COLO668 (cell line): ENCODE measurements around the gene NBEAL2.
A peak's percentile ranks its signal among the peaks of the same experiment; 100 is the strongest.

Source experiments
- DNase-seq: peaks from one replicate; lab custom pipeline; 2025; ENCODE audit not compliant: unreplicated experiment; lab: John Stamatoyannopoulos, UW

NBEAL2 gene

DNA sequence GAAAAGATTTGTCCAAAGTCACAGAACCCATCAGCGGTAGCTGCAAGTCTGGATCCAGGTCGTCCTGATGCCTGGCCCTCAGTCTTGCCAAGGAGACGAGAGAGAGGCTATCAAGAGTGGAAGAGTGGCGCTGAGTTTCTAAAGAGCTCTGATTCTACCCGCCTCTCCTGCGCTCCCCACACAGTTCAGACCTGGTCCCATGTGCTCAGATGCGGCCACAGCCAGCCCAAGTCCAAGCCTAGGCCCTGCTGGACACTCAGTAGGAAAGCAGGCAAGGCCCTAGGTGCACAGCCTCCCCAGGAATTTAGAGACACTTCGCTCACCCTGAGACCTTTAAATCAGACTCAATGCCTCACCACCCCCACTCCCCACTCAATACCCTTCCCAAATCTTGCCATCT lies 35.3 kb upstream of the NBEAL2 start:
- peak; percentile 18 for DNase-seq

DNA sequence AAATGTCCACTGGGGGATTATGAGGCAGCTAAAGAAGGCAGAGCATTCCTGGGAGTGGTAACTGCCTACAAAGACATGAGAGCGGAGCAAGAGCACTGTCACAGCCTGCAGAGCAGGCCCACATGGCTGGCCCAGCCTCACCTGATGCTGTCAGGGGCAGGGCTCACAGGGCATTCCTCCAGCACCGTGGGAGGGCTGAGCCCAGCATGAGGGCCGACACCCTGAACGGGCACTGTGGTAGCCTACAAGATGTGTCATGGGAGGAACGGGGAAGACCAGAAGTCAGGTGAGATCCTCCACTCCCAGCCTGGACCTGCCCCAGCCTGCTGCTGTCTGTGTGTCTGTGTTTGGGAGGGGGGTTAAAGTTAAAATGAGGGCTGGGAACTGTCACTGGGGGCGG lies 33.0 kb upstream of the NBEAL2 start:
- DNase-seq = no peak

DNA sequence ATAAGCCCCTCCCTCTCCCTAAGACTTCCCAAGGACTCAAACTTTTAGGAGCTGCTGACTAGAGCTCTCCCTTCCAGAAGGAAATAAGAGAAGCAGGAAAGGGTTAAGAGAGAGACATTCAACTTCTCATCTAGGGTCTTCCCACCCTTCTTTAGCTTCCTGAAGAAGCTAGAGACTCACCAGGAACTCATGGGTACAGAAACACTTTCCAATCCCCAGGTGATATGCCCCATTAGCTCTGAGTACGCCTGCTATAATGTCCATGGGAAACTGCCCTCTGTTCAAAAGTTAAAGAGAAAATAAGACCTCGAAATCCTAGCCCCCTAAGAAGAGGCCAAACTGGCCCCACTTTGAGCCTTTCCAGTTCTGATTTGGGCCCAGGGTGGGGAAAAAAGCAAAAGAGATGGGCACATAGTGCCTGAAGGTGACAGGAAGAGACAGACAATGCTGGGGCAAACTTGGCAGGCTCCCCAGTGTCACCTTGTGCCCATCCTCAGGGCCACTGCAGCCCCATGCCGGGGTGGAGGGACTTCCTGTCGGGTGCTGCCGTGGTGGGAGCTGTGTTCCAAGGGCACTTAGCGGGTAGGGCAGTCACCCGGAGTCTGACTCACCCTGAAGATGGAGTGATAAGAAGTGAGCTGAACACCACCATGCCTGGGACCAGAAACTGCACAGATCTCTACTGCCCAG lies 32.5 kb upstream of the NBEAL2 start:
- DNase-seq = peak; percentile 21

DNA sequence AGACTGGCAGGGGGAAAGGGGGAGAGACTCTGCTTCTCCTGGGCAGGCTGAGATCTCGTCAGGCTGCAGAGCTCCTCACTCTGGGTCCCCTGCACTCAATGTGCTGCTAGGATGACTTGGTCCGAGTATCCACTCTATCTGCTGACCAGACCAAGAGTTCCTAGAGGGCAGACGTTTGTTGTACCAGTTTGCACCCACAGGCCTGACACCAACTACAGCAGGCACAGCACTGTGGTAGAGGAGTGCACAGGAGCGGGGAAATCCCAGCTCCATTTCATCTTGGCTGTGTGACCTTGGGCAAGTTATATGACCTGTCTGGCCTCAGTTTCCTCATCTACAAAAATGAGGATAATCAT lies 31.9 kb upstream of the NBEAL2 start:
- DNase-seq = no peak

DNA sequence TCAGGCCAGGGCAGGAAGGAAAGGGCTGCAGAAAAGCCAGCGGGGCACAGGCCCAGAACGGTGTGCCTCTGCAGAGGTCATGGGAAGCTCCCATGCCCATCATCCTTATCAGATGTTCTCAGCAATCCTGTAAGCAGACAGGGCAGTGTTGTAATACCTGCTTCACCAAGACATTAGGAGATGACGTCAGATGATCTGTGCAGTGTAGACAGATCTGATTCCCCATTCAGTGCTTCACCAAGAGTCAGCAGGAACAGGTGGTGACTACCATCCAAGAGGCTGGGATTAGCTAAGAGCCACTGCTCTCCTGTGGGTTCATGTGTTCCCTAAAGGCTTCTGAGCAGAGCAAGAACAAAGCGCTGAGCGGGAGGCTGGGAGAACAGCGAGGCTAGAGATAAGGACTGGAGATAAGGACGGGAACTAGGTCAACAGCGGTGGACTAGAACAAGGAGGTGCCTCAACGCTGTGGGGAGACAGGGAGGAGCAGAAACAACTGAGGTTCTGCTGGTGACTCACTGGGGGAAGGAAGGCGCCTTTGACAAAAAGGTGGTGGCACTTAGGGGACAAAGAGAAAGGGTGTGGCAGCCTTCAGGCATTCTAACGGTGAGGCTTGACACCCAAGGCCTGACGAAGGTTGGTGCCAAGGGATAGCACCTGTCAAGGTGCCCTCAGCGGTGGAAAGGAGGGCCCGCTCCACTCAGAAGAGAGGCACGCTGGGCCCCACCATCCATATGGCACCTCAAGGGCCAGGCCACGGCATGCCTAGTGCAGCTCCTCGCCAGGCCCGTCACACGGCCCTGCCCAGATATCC lies 31.3 kb upstream of the NBEAL2 start:
- DNase-seq = no peak

- DNase-seq = peak; percentile 3
These were observed 30.4 kb upstream of the NBEAL2 start for GRCh38 chr3:46948830-46949671.

GRCh38 chr3:46950177-46950576 lies 29.3 kb upstream of the NBEAL2 start:
- no peak for DNase-seq

- DNase-seq = no peak
These were observed 28.7 kb upstream of the NBEAL2 start for GRCh38 chr3:46950650-46951241.

DNA sequence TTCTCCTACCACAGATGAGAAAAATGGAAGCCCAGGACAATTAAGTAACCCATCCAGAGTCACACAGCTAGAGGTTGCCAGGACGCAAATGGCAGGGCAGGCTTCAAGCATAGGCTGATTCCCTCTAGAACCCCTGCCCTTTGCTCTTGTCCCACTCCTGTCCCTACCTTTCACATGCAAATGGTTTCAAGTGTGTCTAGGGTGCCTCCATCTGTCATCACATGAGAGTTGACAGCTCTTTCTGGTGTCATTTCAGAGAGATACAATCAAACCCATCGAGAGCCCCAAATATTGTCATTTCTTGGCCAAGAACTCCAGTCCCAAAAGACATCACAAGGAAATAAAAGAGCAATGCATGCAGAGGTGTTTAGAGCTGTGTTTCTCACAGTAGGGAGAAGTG lies 26.7 kb upstream of the NBEAL2 start:
- no peak for DNase-seq

- DNase-seq = no peak
These were observed 26.0 kb upstream of the NBEAL2 start for GRCh38 chr3:46953234-46954010.

GRCh38 chr3:46954178-46954577 lies 25.3 kb upstream of the NBEAL2 start:
- no peak for DNase-seq

DNA sequence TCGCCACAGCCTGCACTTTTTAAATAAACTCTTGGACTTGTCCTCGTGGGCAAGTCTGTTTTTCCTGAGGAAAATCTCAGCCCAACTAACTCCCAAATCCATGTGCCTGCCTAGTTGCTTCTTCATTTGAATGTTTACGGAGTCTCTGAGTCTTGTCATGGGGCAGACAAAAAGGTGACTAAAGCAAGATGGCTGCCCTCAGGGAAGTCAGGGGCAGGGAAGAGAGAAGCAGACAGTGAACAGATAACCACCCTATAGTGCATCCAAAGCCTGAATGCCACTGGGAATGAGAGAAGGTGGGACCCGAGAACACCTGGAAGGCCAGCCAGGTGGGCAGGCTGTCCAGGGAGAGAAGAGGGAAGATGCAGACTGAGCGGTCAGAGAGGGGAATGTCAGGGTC lies 24.3 kb upstream of the NBEAL2 start:
- no peak for DNase-seq

DNA sequence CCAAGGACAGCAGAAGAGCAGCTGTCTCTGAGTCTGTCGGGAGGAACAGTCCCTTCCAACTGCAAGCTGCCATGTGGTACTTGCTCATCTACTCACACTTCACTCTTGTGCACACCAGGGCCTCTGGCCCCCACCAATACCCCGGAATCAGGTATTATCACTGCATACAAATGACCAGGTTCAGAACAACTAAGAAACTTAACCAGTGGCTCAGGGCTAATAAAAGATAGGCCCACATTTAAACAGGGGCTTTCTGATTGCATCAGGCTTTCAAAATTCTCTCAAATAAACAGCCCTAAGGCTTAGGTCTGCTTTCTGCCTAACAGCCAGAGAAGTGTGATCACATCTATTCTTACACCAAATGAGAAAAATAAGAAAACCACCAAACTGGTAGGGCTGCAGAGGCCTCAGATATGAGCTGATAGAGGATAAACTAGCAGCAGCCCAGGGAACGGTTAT lies 23.6 kb upstream of the NBEAL2 start:
- DNase-seq = no peak

- no peak for DNase-seq
These were observed 22.2 kb upstream of the NBEAL2 start for GRCh38 chr3:46957092-46957820.

DNA sequence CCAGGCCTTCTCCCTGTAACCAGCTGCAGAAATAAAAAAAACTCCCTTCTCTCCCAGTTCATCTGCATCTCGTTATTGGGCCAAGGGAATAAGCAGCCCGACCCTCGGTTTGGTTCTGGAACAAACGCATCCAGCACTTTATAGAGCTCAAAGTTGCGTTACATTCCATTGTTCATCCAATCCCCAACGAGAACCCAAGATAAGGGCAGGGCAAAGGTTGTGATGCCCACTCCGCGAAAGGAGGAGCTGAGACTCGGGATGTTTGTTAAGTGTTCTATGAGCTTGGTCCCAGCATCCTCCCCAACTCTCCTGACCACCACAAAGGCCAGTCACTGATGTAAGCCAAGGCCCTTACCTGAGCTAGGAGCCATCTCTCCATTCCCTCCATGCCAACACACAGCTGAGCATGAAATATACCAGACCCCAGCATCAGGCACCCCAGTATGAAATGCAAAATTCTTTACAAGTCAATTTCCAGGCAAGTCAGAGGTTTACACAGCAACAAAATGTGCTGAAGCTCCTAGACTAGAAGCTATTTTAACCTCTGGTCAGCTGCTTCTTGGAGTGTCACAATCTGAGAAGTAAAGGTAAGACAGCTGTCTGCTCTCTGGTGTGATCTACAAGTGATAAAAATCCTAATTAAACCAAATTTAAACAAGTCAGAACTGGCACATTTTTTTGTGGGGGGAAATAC lies 20.9 kb upstream of the NBEAL2 start:
- DNase-seq = no peak

DNA sequence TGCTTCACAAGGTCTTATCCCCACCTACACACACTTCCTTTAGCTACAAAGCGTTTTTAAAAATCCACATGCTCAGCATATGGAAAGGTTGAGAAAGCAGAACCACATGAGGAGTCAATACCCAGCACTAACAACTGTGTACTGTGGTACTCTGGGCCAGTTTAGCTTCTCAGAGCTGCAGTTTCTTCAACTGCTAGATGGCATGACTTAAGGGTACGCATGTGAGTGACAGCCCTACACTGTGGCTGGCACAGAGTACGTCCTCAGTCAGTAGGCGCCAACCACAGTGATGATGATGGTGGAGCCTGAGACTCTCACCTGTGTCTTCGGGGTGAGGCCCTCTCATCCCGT lies 20.3 kb upstream of the NBEAL2 start:
- no peak for DNase-seq

- no peak for DNase-seq
These were observed 19.3 kb upstream of the NBEAL2 start for GRCh38 chr3:46960081-46960701.

- DNase-seq = no peak
These were observed 18.6 kb upstream of the NBEAL2 start for GRCh38 chr3:46960835-46961234.

- no peak for DNase-seq
These were observed 17.0 kb upstream of the NBEAL2 start for GRCh38 chr3:46962427-46962826.
